GM21423 (cell line): Measurements from ENCODE around the gene TXNRD2.

Source experiments
- ATAC-seq: cut with Tn5 transposase; IDR thresholded peaks from one replicate; pipeline ENCODE4 v1.9.1; 2021; ENCODE audit warnings: mild to moderate bottlenecking, moderate library complexity; ENCODE audit not compliant: unreplicated experiment

TXNRD2 gene

GRCh38 chr22:19967850-19968449 lies 26.3 kb upstream of the TXNRD2 start:
- ATAC-seq, result no peak

- no peak for ATAC-seq
These were observed 25.5 kb upstream of the TXNRD2 start for GRCh38 chr22:19966908-19967750.

- ATAC-seq, result no peak
These were observed 24.4 kb upstream of the TXNRD2 start for GRCh38 chr22:19965771-19966709.

- no peak for ATAC-seq
These were observed 23.2 kb upstream of the TXNRD2 start for GRCh38 chr22:19964701-19965386.

GRCh38 chr22:19963863-19964642 lies 22.4 kb upstream of the TXNRD2 start:
- ATAC-seq, result no peak

GRCh38 chr22:19962909-19963806 lies 21.5 kb upstream of the TXNRD2 start:
- ATAC-seq, result no peak

- no peak for ATAC-seq
These were observed 20.8 kb upstream of the TXNRD2 start for GRCh38 chr22:19962246-19962908.

GRCh38 chr22:19961868-19962245 lies 20.2 kb upstream of the TXNRD2 start:
- ATAC-seq, result no peak

GRCh38 chr22:19961201-19961580 lies 19.6 kb upstream of the TXNRD2 start:
- ATAC-seq, result no peak

- no peak for ATAC-seq
These were observed 19.0 kb upstream of the TXNRD2 start for GRCh38 chr22:19960491-19961200.

GRCh38 chr22:19959587-19960490 lies 18.2 kb upstream of the TXNRD2 start:
- no peak for ATAC-seq

GRCh38 chr22:19959043-19959586 lies 17.5 kb upstream of the TXNRD2 start:
- ATAC-seq, result no peak

GRCh38 chr22:19958083-19959042 lies 16.7 kb upstream of the TXNRD2 start:
- no peak for ATAC-seq

GRCh38 chr22:19957445-19957844 lies 15.8 kb upstream of the TXNRD2 start:
- ATAC-seq, result no peak
